ENCODE results near the gene MOV10L1. TPM values are rescaled to one million over a fixed set of nuclear protein-coding genes. Genes with fewer than 3 reads are reported as not detected.

The MOV10L1 gene
- total and polyA plus RNA-seq, 2 donors (not counting 1 experiment from before 2014, with no cell fraction given), result 0.03 to 0.83 TPM

- TF ChIP-seq CTCF (conservative IDR thresholded peaks at IDR 0.05 in 1 of 2, IDR thresholded peaks at IDR 0.05 in 1 of 2; ENCODE audit: low read depth in 1 of 2, low read length in 2 of 2), result no peak
- TF ChIP-seq EZH2 (IDR thresholded peaks at IDR 0.05; ENCODE audit: low read length, missing control alignments), result no peak
- no peak overlapping the region for H3K4me3 ChIP-seq (replicated peaks in 1 of 4; ENCODE audit: control extremely low read depth in 1 of 4, insufficient read depth in 1 of 4, low read depth in 3 of 4, low read length in 4 of 4)
- H3K9me3 ChIP-seq (ENCODE audit: control insufficient read depth, insufficient read depth, low read depth, low read length), result no peaks in the 10 kb centered on the region
- H3K27ac ChIP-seq (ENCODE audit: insufficient read depth, low read length), result no peak overlapping the region
- no peaks in the 10 kb centered on the region for H3K79me2 ChIP-seq (ENCODE audit: control insufficient read depth, insufficient read depth, low read length)
- H3K36me3 ChIP-seq (ENCODE audit: control insufficient read depth, insufficient read depth, low read length), result no peaks in the 10 kb centered on the region
- H4K20me1 ChIP-seq (ENCODE audit: control insufficient read depth, extremely low read depth, insufficient read depth, low read length), result no peaks in the 10 kb centered on the region
- no peaks in the 10 kb centered on the region for H3K4me1 ChIP-seq (ENCODE audit: control insufficient read depth, extremely low read depth, insufficient read depth, low read length)
- DNase-seq (ENCODE audit: low read depth in 2 of 2), result no peak
- H3K27me3 ChIP-seq (ENCODE audit: control insufficient read depth, insufficient read depth, low read length), result peaks cover 13% of the 10 kb centered on the region
- H3K4me2 ChIP-seq (ENCODE audit: extremely low read depth, insufficient read depth, low read length), result no peak overlapping the region
- no peak overlapping the region for H3K9ac ChIP-seq (ENCODE audit: insufficient read depth, low read length)
- no peak overlapping the region for H2AFZ ChIP-seq (ENCODE audit: low read length)
Observed at GRCh38 chr22:50171319-50171964, 81.6 kb downstream of the MOV10L1 start.

- DNase-seq (ENCODE audit: low read depth in 2 of 2), result no peak
- H3K79me2 ChIP-seq (ENCODE audit: control insufficient read depth, insufficient read depth, low read length), result no peaks in the 10 kb centered on the region
- H3K27ac ChIP-seq (ENCODE audit: insufficient read depth, low read length), result no peak overlapping the region
- no peak overlapping the region for H2AFZ ChIP-seq (ENCODE audit: low read length)
- H4K20me1 ChIP-seq (ENCODE audit: control insufficient read depth, extremely low read depth, insufficient read depth, low read length), result no peaks in the 10 kb centered on the region
- TF ChIP-seq CTCF (conservative IDR thresholded peaks at IDR 0.05 in 1 of 2, IDR thresholded peaks at IDR 0.05 in 1 of 2; ENCODE audit: low read depth in 1 of 2, low read length in 2 of 2) (no peak), EZH2 (IDR thresholded peaks at IDR 0.05; ENCODE audit: low read length, missing control alignments) (no peak)
- no peaks in the 10 kb centered on the region for H3K36me3 ChIP-seq (ENCODE audit: control insufficient read depth, insufficient read depth, low read length)
- no peaks in the 10 kb centered on the region for H3K4me1 ChIP-seq (ENCODE audit: control insufficient read depth, extremely low read depth, insufficient read depth, low read length)
- H3K4me2 ChIP-seq (ENCODE audit: extremely low read depth, insufficient read depth, low read length), result no peak overlapping the region
- H3K9ac ChIP-seq (ENCODE audit: insufficient read depth, low read length), result no peak overlapping the region
- H3K27me3 ChIP-seq (ENCODE audit: control insufficient read depth, insufficient read depth, low read length), result peaks cover 13% of the 10 kb centered on the region
- no peak overlapping the region for H3K4me3 ChIP-seq (replicated peaks in 1 of 4; ENCODE audit: control extremely low read depth in 1 of 4, insufficient read depth in 1 of 4, low read depth in 3 of 4, low read length in 4 of 4)
- no peaks in the 10 kb centered on the region for H3K9me3 ChIP-seq (ENCODE audit: control insufficient read depth, insufficient read depth, low read depth, low read length)
Observed at GRCh38 chr22:50171965-50172421, 82.2 kb downstream of the MOV10L1 start.

GRCh38 chr22:50173311-50173982 lies 83.6 kb downstream of the MOV10L1 start:
- no peaks in the 10 kb centered on the region for H3K36me3 ChIP-seq (ENCODE audit: control insufficient read depth, insufficient read depth, low read length)
- H3K27me3 ChIP-seq (ENCODE audit: control insufficient read depth, insufficient read depth, low read length), result peaks cover 12% of the 10 kb centered on the region
- no peak overlapping the region for H3K27ac ChIP-seq (ENCODE audit: insufficient read depth, low read length)
- no peaks in the 10 kb centered on the region for H3K9me3 ChIP-seq (ENCODE audit: control insufficient read depth, insufficient read depth, low read depth, low read length)
- H3K4me2 ChIP-seq (ENCODE audit: extremely low read depth, insufficient read depth, low read length), result no peak overlapping the region
- no peaks in the 10 kb centered on the region for H4K20me1 ChIP-seq (ENCODE audit: control insufficient read depth, extremely low read depth, insufficient read depth, low read length)
- H3K4me3 ChIP-seq (replicated peaks in 1 of 4; ENCODE audit: control extremely low read depth in 1 of 4, insufficient read depth in 1 of 4, low read depth in 3 of 4, low read length in 4 of 4), result no peak overlapping the region
- H2AFZ ChIP-seq (ENCODE audit: low read length), result no peak overlapping the region
- no peaks in the 10 kb centered on the region for H3K79me2 ChIP-seq (ENCODE audit: control insufficient read depth, insufficient read depth, low read length)
- TF ChIP-seq CTCF (conservative IDR thresholded peaks at IDR 0.05 in 1 of 2, IDR thresholded peaks at IDR 0.05 in 1 of 2; ENCODE audit: low read depth in 1 of 2, low read length in 2 of 2) (no peak), EZH2 (IDR thresholded peaks at IDR 0.05; ENCODE audit: low read length, missing control alignments) (no peak)
- no peaks in the 10 kb centered on the region for H3K4me1 ChIP-seq (ENCODE audit: control insufficient read depth, extremely low read depth, insufficient read depth, low read length)
- DNase-seq (ENCODE audit: low read depth in 2 of 2), result no peak
- H3K9ac ChIP-seq (ENCODE audit: insufficient read depth, low read length), result no peak overlapping the region

Measured in fibroblast of lung (primary cell).